GM19467 (cell line): ENCODE data around the gene VPS11.
A peak's percentile ranks its signal among the peaks of the same experiment; 100 is the strongest.
"Not testable (repeated sequence)": the region's sequence is repeated elsewhere in the genome, so short reads cannot be mapped to it uniquely, and the experiment has no call there.

ENCODE experiments used
- ATAC-seq: cut with Tn5 transposase; IDR thresholded peaks from one replicate; pipeline ENCODE4 v1.9.1; 2021; ENCODE audit warnings: mild to moderate bottlenecking, moderate library complexity; ENCODE audit not compliant: unreplicated experiment

The VPS11 gene

GRCh38 chr11:119034813-119035212, 32.8 kb upstream of the VPS11 start:
- ATAC-seq: no peak

- ATAC-seq: no peak
Observed at GRCh38 chr11:119038884-119039283, 28.7 kb upstream of the VPS11 start.

GRCh38 chr11:119039471-119039870, 28.1 kb upstream of the VPS11 start:
- ATAC-seq: not testable (repeated sequence)

GRCh38 chr11:119041821-119042514, 25.6 kb upstream of the VPS11 start:
- no peak for ATAC-seq

- ATAC-seq: no peak
Observed at GRCh38 chr11:119042927-119043326, 24.7 kb upstream of the VPS11 start.

- no peak for ATAC-seq
Observed at GRCh38 chr11:119044708-119045107, 22.9 kb upstream of the VPS11 start.

- ATAC-seq: no peak
Observed at GRCh38 chr11:119046489-119046888, 21.1 kb upstream of the VPS11 start.

- ATAC-seq: no peak
Observed at GRCh38 chr11:119047205-119047604, 20.4 kb upstream of the VPS11 start.

GRCh38 chr11:119048644-119049043, 19.0 kb upstream of the VPS11 start:
- no peak for ATAC-seq

GRCh38 chr11:119049081-119049480, 18.5 kb upstream of the VPS11 start:
- no peak for ATAC-seq

GRCh38 chr11:119051440-119052162, 16.0 kb upstream of the VPS11 start:
- ATAC-seq: no peak

GRCh38 chr11:119052163-119052814, 15.3 kb upstream of the VPS11 start:
- ATAC-seq: no peak

- no peak for ATAC-seq
Observed at GRCh38 chr11:119054418-119054817, 13.2 kb upstream of the VPS11 start.

GRCh38 chr11:119055901-119056300, 11.7 kb upstream of the VPS11 start:
- ATAC-seq: no peak

GRCh38 chr11:119056421-119056999, 11.1 kb upstream of the VPS11 start:
- peak; percentile 10 for ATAC-seq

GRCh38 chr11:119057000-119057769, 10.4 kb upstream of the VPS11 start, which contains the start of gene HYOU1:
Gene HYOU1 (minus strand): TSS chr11:119057205. CDS start chr11:119056160, 1,045 bp downstream.
- ATAC-seq: peak; percentile 92

GRCh38 chr11:119059128-119059527, 8.5 kb upstream of the VPS11 start:
- not testable (repeated sequence) for ATAC-seq

- ATAC-seq: no peak
Observed at GRCh38 chr11:119061256-119061655, 6.4 kb upstream of the VPS11 start.

GRCh38 chr11:119062779-119063178, 4.8 kb upstream of the VPS11 start:
- ATAC-seq: no peak

GRCh38 chr11:119065369-119065768, 2.2 kb upstream of the VPS11 start:
- no peak for ATAC-seq

- ATAC-seq: no peak
Observed at GRCh38 chr11:119077839-119078238, 10.2 kb downstream of the VPS11 start.
